GM19452 (cell line): ENCODE data around the gene STXBP6.

Source experiments
- ATAC-seq: cut with Tn5 transposase; IDR thresholded peaks from one replicate; pipeline ENCODE4 v1.9.1; 2021; ENCODE audit not compliant: unreplicated experiment

Gene STXBP6

DNA sequence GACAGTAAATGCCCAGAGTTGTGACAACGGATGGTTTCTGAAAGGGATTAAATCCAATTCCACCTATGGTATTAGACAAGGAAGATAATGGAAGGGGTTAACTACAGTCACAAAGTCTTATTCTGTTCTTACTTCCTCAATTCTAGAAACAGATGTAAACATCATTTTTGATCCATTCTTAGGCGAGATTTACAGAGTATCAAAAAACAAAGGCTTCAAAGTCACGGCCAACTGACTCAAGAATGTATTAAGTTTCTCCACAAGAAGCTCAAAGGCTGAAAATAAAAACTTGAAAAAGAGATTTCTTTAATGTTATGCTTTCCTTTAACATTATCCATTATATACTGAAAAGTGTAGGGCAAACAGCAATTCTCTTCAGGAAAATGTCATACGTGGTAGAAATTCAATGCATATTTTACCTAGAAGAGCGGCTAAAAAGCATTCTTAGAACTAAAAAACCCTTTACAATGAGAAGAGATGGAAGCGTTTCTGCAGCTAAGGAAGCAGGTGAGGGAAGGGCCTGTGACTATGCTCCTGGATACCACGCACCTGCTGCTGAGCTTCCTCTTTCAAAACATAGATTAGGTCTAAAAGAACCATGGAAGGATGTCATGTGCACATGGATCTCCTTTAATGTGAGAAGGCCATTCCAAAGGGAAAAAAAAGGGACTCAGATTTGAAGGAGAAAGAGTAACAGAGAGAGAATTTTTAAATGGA, 185.8 kb downstream of the STXBP6 start:
- ATAC-seq = no peak

DNA sequence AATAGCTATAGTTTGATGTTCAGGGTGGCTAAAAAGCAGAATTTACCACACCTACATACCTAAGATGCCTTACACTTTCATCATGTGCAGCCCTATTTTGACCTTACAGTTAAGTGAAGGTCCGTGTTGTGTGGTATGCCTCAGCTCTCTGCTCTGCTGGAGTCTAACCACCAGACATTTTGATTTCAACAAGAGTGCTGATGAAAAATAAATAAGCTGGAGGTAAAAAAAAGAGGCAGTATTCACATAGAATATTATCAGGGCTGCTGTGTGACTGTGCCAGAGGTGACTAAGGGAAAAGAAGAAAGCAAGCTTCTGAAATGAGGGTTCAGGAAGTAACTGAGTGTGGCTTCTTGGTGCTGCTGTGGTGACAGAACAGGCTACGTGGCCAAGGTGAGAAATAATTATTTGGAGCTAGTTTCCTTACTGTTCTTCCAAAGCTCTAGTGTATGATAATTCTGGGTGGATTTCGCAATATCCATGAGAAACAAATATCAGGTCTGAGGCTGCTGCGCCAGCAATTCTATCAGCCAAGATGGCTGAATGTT, 188.8 kb downstream of the STXBP6 start:
- ATAC-seq = no peak

DNA sequence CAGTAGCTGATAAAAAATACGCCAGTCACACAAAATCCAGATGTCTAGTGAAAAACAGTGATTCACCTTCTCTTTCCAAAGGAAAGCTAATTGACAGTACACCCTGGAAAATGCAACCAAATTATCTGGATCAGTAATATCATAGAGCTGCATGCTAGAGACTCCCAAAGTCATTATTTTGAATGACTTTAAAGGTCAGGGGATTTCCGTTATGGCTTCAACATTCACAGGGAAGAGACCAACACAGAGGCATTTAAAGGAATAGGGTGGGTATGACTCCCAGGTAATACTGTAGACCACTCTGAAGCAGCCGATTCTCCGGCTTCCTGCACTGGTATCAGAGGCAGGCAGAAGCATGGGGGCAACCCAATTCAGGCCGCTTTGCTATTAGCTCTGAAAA, 190.4 kb downstream of the STXBP6 start:
- ATAC-seq = no peak

DNA sequence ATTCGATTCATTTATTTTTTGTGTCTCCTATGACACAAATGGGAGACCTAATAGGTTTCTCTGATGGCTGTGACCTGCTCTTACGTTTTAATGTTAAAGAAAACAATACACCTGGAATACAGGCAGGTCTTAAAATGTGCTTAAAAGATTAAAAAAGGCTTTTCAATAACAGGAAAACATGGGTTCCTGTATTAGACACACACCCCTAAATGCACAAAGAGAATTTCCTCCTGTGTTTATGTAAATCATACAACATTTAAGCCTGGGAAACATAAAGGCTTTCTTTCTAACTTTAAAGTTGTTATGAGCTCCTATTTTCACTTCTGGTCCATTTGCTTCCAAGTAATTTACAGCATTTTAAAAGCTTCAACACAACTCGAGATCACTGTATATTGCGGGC, 191.3 kb downstream of the STXBP6 start:
- no peak for ATAC-seq

DNA sequence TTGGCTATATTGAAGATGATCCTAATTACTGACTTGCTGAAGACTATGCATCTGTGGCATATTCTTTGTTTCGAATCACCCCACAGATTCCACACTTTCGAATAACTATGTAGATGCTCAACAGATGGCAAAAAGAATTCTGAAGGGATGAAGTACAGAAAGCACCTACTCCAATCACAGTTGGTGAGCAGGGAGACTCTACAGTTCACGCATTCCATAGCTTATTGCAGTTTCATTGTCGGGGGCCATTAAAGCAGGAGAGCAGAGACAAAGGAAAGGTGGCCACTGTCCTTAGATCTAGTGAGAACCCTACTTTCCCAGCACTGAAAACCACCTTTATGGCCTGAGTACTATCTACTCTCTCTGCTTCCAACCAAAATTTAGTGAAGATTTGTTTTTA, 191.9 kb downstream of the STXBP6 start:
- no peak for ATAC-seq

DNA sequence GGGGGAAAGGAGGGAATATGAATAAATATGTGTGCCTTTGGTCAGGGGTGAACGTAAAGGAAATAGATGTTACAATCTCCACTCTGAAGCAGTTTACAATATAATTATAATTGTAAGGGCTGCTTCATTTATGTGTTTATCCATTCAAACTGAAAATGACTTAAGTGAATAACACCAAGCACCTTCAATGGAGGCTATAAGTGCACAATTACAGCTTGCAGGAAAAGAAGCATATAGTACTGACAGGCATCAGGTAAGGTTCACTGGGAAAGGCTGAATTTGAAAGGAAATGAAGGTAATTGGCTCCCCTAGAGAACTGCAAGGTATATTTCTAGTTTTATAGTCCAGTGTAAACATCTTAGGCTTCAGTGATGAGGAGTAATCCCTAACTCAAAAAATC, 192.7 kb downstream of the STXBP6 start:
- no peak for ATAC-seq

DNA sequence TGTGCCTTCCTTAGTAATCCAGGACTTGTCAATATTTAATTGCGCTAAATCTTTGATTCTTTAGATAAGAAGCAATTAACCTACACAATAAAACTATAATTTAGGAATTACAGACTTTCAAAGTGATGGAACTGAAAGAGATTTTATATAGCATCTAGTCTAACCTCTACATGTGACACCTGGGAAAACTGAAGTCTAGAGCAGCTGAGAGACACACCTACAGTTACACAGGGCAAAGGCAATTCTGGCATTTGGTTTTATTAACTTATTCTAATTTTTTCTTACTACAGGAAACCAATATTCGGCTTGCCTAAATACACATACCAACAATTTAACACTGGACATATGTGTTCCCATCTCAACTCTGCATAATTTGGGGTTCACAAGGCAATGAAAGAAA, 196.5 kb downstream of the STXBP6 start:
- no peak for ATAC-seq

DNA sequence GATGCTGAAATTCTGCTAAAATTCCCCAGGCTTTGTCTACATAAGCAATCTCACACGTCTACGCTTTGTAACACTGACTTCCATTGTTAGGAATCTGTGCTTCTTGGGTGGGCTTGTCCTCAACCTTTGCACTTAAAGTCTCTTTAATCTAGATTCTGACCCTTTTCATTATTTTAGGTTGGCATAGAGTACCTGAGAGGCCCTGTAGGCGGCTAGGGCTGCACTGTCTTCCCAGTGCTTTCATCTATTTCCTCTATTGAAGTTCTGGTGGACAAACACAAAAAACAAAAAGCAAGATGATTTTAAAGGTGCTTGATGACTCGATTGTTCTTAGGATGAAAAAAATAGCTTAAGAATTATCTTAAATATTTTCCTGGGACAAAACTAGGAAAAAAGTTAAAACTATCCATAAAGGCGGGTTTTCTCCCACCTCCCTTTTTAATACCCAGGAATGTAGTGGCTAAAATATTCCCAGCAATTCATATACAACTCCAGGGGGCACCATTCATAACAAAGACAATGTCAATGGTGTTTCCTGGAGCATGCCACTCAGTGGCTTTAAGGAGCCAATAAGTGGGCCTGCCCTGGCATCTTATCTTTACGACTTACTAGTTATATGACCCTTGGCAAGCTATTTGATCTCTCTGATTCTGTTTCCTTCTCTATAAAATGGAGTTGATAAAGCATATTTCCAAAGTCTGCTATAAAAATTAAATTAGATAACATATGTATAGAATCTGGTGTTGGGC, 197.5 kb downstream of the STXBP6 start:
- no peak for ATAC-seq

DNA sequence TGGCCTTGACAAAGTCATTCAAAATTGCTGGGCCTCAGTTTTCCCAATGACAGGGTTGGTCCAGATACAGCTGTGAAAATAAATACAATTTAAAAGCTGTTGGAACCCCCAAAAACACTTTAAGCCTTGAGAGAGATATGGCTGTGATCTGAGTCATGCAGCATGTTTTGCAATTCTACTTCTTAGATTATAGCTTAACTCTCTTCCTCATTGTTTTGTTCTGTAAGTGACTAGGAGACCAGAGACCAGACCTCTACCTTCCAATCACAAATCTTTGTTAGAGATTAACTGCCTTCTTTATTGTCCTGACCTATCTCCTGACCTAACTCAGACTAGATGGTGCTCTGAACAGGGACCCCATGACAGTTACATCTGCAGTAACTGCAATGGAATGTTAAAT, 198.1 kb downstream of the STXBP6 start:
- no peak for ATAC-seq

DNA sequence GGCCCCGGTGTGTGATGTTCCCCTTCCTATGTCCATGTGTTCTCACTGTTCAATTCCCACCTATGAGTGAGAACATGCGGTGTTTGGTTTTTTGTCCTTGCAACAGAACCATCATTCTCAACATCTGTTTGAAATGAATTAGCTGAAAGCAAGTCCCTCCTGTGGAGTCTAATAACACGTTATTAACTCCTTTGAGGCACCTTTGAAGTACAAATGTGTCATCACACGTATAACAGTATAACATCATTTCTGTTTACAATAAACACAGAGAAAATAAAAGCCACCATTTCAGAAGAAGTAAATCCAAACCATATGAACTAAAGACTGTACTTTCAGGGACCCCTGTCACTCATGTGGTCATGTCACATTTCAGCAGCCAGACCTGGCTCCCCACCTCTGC, 198.5 kb downstream of the STXBP6 start:
- ATAC-seq = no peak

DNA sequence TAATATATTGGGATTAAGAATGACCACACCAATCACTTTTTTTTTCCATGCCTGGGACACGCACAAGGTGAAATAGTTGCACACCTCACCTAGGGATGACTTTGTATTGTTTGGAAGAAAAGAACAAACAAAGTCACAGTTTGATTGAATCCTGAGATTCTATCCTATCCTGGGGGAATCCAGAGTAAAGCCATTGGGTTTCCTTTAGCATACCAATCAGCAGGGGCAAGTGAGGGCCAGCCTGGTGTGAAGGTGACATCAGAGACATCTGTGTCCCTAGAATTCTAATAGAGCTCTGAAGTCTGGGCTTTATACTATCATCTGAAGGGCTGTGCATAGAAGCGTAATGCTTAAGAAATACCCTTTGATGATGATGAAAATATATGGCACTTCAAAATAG, 199.9 kb downstream of the STXBP6 start:
- ATAC-seq = no peak

DNA sequence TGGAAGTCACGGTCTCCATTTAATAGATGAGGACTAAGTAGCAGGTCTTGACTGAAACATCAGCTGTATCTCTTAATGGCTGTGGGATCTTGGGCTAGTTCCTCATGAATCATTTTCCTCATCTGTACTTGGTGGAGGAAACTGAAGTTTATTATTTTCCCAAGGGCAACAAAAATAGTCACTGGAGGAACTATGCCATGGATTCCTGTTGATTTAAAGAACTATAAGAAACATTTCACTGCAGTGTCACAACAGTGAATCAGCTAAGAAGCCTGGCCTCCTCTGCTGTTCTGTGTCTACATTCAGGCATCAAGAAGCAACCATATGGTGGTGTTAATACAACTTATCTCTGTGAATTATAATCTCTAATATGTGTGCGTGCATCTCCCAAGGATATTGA, 200.5 kb downstream of the STXBP6 start:
- ATAC-seq = no peak

DNA sequence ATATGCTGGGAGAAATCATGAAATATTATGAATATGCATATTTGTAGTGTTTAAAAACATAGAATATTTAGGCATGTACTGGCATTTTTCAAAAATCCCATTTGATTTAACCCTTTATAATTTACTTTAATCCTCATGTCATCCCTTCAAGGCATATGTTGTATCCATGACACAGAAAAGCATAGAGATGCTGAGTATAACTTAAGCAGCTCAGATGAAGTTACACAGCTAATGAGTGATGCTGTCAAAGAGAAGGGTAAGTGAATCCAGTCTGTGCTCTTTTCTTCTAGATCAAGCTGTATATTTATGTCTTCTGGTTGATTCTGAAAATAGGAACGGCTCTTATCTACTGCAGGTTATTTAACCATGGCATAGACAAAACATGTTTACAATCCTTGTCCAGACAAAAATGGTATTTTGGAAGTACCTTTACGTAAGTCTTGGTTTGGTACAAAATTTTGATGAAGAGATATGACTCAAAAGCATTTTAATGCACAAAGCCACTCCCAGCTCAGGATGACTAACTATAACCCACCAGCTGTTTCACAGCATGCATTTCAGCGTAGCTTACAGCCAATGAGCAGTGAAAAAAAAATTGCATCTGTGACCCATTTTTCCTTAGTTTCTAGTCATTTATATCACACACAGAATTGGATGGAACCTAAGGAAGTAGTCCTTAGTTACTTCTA, 201.7 kb downstream of the STXBP6 start:
- ATAC-seq = no peak

DNA sequence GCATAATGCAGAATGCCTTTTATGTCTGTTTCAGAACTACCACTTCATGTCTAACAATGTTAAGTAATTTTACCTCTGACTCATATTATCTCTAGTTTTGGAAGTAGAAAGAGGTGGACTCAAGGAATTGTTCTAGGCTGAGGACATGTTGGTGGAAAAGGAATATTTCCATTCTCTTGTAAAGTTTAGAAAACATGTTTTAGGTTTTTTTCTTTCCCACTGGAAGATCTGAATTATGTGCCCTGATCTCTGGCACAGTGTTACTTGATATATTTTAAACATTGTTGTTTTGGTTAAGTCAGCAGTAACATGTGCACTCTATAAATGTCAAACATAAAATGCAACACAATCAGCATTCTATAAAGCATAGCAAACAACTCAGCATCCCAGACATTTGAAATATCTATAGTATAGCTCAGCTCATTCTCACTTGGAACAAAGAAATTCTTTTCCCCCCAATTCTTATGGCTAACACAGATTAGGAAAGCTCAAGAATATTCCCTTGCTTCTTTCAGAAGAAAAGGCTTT, 202.3 kb downstream of the STXBP6 start:
- no peak for ATAC-seq

DNA sequence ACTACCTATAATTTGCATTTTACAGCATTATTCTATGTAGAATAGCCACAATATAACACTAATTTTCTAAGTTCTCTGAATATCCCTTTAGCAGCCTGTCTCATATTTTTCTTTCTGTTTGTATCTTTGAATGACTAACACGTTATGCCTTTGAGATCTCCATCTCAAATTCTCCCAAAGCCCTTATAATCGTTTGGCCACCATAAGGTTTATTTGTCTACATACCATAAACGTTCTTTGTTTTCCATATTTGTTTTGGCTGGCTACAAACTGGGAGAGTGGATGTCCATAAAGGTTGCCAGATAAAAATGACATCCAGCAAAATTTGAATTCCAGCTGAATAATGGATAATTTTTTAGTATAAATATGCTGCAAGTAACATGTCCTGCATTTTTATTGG, 203.7 kb downstream of the STXBP6 start:
- no peak for ATAC-seq

DNA sequence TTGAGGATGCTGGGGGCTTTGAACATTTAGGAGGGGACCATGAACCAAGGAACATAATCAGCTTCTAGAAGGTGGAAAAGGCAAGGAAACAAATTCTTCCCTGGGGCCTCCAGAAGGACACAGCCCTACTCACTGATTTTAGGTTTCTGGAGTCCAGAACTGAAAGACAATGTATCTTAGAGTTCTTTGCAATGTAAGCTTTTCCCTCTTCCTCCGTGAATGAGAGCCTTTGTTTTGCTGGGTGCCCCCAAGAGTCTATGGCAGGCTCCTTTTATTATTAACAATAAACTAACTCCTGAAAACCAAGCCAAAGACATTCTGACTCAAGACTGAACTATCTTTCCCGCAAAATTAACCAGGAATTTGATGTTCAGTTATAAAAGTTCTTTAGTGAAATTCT, 204.1 kb downstream of the STXBP6 start:
- ATAC-seq = no peak

DNA sequence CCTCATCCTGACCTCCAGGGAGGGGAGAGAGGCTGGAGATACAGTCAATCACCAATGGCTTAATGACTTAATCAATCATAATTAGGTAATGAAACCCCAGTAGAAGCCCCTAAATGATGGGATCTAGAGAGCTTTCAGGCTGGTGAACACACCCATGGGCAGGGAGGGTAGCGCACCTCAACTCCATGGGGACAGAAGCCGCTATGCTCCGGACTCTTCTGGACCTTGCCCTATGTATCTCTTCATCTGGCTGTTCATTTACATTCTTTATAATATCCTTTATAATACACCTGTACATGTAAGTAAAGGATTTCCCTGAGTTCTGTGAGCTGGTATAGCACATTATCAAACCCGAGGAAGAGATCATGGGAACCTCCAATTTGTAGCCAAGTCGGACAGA, 205.9 kb downstream of the STXBP6 start:
- ATAC-seq = no peak

DNA sequence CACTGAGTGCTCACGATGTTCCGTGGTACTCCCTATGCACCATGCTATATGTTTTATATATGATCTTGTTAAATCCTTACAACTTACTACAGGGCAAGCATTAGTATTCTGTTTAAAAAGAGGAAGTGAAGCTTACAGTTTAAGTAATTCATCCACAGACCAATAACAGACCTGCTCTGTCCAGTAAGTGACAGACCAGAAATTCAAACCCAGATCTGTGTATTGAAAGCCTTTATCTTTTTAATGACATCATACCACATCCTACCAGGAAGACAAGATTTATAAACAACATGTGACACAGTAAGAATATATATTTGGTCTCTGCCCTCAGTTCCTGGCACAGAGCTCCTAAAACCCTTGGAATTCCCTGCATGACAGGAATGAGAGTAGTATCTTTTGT, 206.5 kb downstream of the STXBP6 start:
- peak; percentile 92 for ATAC-seq

DNA sequence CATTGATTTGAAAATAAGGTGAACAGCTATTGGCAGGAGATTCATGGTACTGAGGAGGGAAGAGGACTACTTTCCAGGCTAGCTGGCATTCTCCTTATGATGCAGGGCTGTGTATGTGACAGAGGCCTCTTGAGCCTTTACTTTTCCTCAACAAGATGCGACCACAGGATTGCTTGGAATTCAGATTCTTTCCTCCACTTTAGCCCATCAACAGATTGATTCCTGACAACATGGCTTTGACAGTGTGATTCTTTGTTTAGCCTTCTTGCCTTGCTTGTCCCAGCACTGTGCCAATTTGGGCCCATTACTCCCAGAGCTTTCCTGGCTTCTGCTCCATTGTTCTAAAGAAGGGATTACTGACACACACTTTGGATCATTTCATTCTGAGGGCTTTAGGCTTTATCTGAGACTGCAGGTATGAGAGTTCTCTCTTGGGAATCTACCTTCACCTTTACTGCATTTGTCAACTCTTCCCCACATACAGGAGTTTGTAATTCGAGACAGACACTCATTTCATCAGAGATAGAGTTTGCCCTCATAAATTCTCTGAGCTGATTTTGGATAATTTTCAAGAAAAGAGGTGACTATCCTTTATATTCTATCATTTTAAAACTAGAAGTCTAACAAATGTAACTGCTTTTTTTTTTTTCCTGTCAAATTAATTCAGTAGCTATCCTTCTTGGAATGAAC, 209.6 kb downstream of the STXBP6 start:
- no peak for ATAC-seq

DNA sequence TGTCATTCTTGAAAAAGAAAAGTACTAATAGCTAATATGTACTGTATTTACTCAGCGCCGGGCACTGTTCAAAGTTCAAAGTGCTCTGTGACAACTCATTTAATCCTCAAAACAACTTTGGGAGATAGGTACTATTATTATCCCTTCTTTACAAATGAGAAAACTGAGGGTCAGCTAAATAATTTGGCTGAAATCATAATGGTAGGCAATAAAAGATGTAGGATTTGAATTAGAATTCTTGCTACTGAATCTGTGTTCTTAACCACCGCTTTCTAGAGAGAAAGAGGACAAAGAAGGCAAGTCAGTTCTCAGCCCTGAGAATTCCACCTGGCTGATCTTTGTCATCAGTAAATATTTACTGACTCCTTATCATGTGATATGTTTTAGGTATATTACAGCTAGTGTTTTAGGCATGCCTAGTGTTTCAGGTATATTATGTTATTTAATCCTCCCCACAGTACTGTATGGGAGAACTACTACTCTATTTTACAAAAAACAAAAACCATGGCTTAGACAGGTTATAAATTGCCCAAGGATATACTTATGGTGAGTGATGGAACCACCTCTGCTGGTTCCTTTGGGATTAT, 210.2 kb downstream of the STXBP6 start:
- ATAC-seq = no peak
